WTC11 (cell line): ENCODE results near the gene JAZF1. TPM values are rescaled to one million over a fixed set of nuclear protein-coding genes. Genes with fewer than 3 reads are reported as not detected.

ENCODE experiments used
- ATAC-seq: fragments of 200-7000 bp; cut with Tn5 transposase; 2 replicates; pipeline ENCODE4 v1.10.0; 2021; ENCODE audit warnings: mild to moderate bottlenecking, moderate library complexity
- CTCF ChIA-PET: fragments of 300-600 bp; sonication (Branson Sonifier 250); formaldehyde crosslinking; loops from one replicate; lab custom pipeline; 2021; ENCODE audit warnings: antibody characterized with exemption; lab: Charles Lee
- POLR2A ChIA-PET: fragments of 350-600 bp; sonication (Branson Sonifier 250); formaldehyde crosslinking; loops from one replicate; lab custom pipeline; 2021; ENCODE audit warnings: antibody characterized with exemption; lab: Charles Lee
- DNase-seq: peaks from one replicate; pipeline ENCODE4 v3.0.0; 2021; ENCODE audit warnings: low spot score
- H3K27ac Mint-ChIP-seq: 2 replicates; pipeline ENCODE4 v1.8.0; 2021; ENCODE audit warnings: mixed read lengths
- H3K27me3 Mint-ChIP-seq: 2 replicates; pipeline ENCODE4 v1.8.0; 2021; ENCODE audit warnings: low read depth, mild to moderate bottlenecking, moderate library complexity, mixed read lengths
- H3K36me3 Mint-ChIP-seq: 2 replicates; pipeline ENCODE4 v1.8.0; 2021; ENCODE audit warnings: mixed read lengths
- H3K4me1 Mint-ChIP-seq: 2 replicates; pipeline ENCODE4 v1.8.0; 2022; ENCODE audit warnings: mixed read lengths
- H3K4me3 Mint-ChIP-seq: 2 replicates; pipeline ENCODE4 v1.8.0; 2021; ENCODE audit warnings: mild to moderate bottlenecking, moderate library complexity, mixed read lengths
- H3K9me3 Mint-ChIP-seq: 2 replicates; pipeline ENCODE4 v1.8.0; 2021; ENCODE audit warnings: mixed read lengths
- GRHL2 ChIP-seq: fragments of 250-450 bp; sonication (Bioruptor Pico); IDR thresholded peaks from 2 replicates; pipeline ENCODE4 v1.8.0; 2022; ENCODE audit warnings: mild to moderate bottlenecking, moderate library complexity; ENCODE audit not compliant: insufficient replicate concordance, severe bottlenecking
- JUN ChIP-seq: sonication (generic); formaldehyde crosslinking; IDR thresholded peaks from 2 replicates; pipeline ENCODE4 v1.8.0; 2023; ENCODE audit warnings: mild to moderate bottlenecking, missing genetic modification reagents
- MLX ChIP-seq: sonication (generic); formaldehyde crosslinking; IDR thresholded peaks from 2 replicates; pipeline ENCODE4 v1.8.1; 2023; ENCODE audit warnings: mild to moderate bottlenecking, missing genetic modification reagents, moderate library complexity
- MXD4 ChIP-seq: fragments of 250-450 bp; sonication (Bioruptor Pico); IDR thresholded peaks from 2 replicates; pipeline ENCODE4 v1.8.0; 2021; ENCODE audit warnings: mild to moderate bottlenecking, moderate library complexity, borderline replicate concordance
- NR1H2 ChIP-seq: sonication (generic); formaldehyde crosslinking; IDR thresholded peaks from 2 replicates; pipeline ENCODE4 v1.9.0; 2021; ENCODE audit warnings: mild to moderate bottlenecking, moderate library complexity, missing genetic modification reagents
- PRRX2 ChIP-seq: fragments of 250-450 bp; sonication (Bioruptor Pico); IDR thresholded peaks from 2 replicates; pipeline ENCODE4 v1.8.0; 2021; ENCODE audit warnings: mild to moderate bottlenecking
- RORB ChIP-seq: fragments of 250-450 bp; sonication (Bioruptor Pico); IDR thresholded peaks from 2 replicates; pipeline ENCODE4 v1.9.0; 2021; ENCODE audit warnings: mild to moderate bottlenecking
- SOX15 ChIP-seq: fragments of 250-450 bp; sonication (Bioruptor Pico); IDR thresholded peaks from 2 replicates; pipeline ENCODE4 v1.9.0; 2021; ENCODE audit warnings: mild to moderate bottlenecking
- TEAD4 ChIP-seq: sonication (generic); formaldehyde crosslinking; IDR thresholded peaks from 2 replicates; pipeline ENCODE4 v1.8.0; 2022; ENCODE audit warnings: mild to moderate bottlenecking, missing genetic modification reagents
- TP53 ChIP-seq: sonication (generic); formaldehyde crosslinking; IDR thresholded peaks from 2 replicates; pipeline ENCODE4 v1.8.1; 2023; ENCODE audit warnings: mild to moderate bottlenecking, missing genetic modification reagents
- ZNF263 ChIP-seq: sonication (generic); formaldehyde crosslinking; IDR thresholded peaks from 2 replicates; pipeline ENCODE4 v1.8.1; 2022; ENCODE audit warnings: low read depth, mild to moderate bottlenecking, moderate library complexity, missing genetic modification reagents
- total RNA-seq: library from RNA; stranded (reverse); gene quantifications from 3 replicates; pipeline ENCODE4 v1.2.3, GENCODE V29; 2021
- TF ChIP-seq, protein P1 (sequence below): sonication (generic); formaldehyde crosslinking; IDR thresholded peaks from 2 replicates; pipeline ENCODE4 v1.8.0; 2022; ENCODE audit warnings: mild to moderate bottlenecking, missing genetic modification reagents
- TF ChIP-seq, protein P2 (sequence below): sonication (generic); formaldehyde crosslinking; IDR thresholded peaks from 2 replicates; pipeline ENCODE4 v1.8.1; 2023; ENCODE audit warnings: mild to moderate bottlenecking, moderate library complexity, missing genetic modification reagents
- TF ChIP-seq, protein P3 (sequence below): fragments of 200-600 bp; IDR thresholded peaks from 2 replicates; pipeline ENCODE4 v1.8.0; 2022; ENCODE audit warnings: antibody characterized with exemption

JAZF1 gene
- total RNA-seq, 1 experiment from 2014 or later, result 19.0 TPM

DNA sequence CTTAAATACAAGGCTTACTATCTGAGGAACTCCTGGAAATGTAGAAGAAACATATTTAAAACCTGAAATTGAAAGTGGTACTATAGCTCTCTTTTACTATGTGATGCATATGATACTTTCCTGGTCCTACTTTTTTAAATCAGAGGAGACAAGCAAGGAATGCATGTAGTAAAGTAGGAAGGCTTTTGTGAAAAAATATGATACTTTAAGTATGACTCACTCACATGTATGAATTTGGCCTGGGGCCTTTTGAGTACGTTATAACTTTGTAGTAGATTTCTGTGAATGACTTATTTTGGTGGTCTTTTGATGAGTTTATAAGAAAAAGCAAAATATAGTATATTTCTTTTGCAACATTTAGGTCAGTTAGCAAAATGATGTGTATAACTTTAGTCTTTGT, 386.8 kb downstream of the JAZF1 start (continued):
- TF ChIP-seq, protein P1, sequence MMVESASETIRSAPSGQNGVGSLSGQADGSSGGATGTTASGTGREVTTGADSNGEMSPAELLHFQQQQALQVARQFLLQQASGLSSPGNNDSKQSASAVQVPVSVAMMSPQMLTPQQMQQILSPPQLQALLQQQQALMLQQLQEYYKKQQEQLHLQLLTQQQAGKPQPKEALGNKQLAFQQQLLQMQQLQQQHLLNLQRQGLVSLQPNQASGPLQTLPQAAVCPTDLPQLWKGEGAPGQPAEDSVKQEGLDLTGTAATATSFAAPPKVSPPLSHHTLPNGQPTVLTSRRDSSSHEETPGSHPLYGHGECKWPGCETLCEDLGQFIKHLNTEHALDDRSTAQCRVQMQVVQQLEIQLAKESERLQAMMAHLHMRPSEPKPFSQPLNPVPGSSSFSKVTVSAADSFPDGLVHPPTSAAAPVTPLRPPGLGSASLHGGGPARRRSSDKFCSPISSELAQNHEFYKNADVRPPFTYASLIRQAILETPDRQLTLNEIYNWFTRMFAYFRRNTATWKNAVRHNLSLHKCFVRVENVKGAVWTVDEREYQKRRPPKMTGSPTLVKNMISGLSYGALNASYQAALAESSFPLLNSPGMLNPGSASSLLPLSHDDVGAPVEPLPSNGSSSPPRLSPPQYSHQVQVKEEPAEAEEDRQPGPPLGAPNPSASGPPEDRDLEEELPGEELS (CRISPR knock-in tag), result no peak
- TF ChIP-seq RORB (CRISPR knock-in tag), result no peak

DNA sequence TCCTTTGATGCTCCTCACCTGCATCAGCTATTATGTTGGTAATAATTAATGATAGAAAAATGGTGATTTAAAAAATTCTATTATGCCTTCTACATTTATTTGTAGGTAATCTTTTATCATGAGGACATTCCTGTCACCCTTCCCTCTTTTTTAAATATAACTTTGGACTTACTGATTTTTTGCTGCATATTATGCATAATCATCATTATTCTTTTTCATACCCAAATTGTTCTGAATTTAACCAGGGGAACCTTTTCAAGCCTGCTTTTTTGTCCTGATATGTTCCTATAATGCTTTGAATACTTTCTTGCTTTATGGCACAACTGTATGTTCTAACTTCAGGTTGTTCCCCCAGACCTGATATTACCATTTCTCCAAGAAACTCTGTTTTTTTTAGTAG, 392.2 kb downstream of the JAZF1 start:
- Mint-ChIP-seq H3K27ac (no peak overlapping the region), H3K9me3 (no peaks in the 10 kb centered on the region), H3K36me3 (peaks cover 23% of the 10 kb centered on the region), H3K4me1 (peaks cover 17% of the 10 kb centered on the region), H3K27me3 (no peaks in the 10 kb centered on the region), H3K4me3 (no peak overlapping the region)
- ATAC-seq, result no peak
- no peak for TF ChIP-seq NR1H2 (CRISPR knock-in tag)
- TF ChIP-seq, protein P2, sequence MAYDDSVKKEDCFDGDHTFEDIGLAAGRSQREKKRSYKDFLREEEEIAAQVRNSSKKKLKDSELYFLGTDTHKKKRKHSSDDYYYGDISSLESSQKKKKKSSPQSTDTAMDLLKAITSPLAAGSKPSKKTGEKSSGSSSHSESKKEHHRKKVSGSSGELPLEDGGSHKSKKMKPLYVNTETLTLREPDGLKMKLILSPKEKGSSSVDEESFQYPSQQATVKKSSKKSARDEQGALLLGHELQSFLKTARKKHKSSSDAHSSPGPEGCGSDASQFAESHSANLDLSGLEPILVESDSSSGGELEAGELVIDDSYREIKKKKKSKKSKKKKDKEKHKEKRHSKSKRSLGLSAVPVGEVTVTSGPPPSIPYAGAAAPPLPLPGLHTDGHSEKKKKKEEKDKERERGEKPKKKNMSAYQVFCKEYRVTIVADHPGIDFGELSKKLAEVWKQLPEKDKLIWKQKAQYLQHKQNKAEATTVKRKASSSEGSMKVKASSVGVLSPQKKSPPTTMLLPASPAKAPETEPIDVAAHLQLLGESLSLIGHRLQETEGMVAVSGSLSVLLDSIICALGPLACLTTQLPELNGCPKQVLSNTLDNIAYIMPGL (CRISPR knock-in tag), result no peak
- TF ChIP-seq JUN (CRISPR knock-in tag), result no peak
- CTCF ChIA-PET, result no interaction called here
- POLR2A ChIA-PET, result no interaction called here
- no peak for DNase-seq

DNA sequence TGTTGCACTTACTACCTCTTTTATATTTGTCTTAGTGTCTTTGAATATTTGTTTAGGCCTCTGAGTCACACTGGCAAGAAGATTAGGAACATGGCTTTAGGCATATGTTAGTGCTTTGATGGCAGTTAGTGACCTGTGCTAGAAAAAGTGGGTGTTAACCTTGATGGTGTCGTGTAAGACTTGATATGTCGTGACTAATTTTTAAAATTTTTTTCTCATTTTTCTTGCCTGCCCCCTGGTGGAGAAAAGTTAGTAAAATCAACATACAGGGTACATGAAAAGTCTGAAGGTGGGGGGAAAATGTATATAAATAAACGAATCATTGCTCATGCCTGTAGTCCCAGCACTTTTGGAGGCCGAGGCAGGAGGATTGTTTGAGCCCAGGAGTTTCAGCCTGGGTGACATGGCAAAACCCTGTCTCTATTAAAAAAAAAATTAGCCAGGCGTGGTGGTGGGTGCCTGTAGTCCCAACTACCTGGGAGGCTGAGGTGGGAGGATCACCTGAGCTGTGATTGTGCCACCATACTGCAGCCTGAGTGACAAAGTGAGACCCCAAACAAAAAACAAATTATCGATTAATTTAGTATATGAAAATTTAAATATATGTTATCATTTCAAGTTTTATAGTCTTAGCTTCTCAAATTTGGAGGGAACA, 396.1 kb downstream of the JAZF1 start:
- TF ChIP-seq, protein P3, sequence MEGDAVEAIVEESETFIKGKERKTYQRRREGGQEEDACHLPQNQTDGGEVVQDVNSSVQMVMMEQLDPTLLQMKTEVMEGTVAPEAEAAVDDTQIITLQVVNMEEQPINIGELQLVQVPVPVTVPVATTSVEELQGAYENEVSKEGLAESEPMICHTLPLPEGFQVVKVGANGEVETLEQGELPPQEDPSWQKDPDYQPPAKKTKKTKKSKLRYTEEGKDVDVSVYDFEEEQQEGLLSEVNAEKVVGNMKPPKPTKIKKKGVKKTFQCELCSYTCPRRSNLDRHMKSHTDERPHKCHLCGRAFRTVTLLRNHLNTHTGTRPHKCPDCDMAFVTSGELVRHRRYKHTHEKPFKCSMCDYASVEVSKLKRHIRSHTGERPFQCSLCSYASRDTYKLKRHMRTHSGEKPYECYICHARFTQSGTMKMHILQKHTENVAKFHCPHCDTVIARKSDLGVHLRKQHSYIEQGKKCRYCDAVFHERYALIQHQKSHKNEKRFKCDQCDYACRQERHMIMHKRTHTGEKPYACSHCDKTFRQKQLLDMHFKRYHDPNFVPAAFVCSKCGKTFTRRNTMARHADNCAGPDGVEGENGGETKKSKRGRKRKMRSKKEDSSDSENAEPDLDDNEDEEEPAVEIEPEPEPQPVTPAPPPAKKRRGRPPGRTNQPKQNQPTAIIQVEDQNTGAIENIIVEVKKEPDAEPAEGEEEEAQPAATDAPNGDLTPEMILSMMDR, result peak; percentile 62
- TF ChIP-seq NR1H2 (CRISPR knock-in tag), result no peak
- ChIA-PET CTCF (interaction anchor here (0.8 to 2.6 kb wide), 5 partner anchors 10 to 588 kb away, joined by 3 to 14 read pairs (median 5); no protein-coding TSS in a partner anchor), POLR2A (no interaction called here)
- DNase-seq, result no peak
- Mint-ChIP-seq H3K9me3 (no peaks in the 10 kb centered on the region), H3K27ac (no peak overlapping the region), H3K4me1 (peaks cover 14% of the 10 kb centered on the region), H3K36me3 (peaks cover 11% of the 10 kb centered on the region), H3K27me3 (no peaks in the 10 kb centered on the region), H3K4me3 (no peak overlapping the region)
- ATAC-seq, result peak; percentile 26; the same call in 1 of the 2 replicates

DNA sequence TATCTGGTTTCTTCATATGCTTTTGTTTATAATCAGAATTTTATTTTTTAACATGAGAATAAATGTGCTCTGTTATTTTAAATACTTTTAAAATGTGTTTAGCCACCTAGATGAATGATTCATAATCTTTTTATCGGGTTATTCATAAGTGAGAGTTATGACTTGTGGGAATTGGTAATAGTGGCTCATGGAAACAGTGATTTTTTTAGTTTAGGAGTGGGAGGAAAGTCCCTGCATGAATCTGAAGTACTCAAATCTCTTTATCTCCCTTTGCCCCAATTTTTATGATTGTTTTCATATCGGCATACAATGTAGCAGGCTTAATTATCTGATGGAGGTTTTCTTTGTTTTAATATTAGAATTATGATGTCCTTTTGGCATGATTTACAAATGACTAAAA, 397.7 kb downstream of the JAZF1 start:
- Mint-ChIP-seq H3K36me3 (peaks cover 7% of the 10 kb centered on the region), H3K27ac (no peak overlapping the region), H3K4me3 (no peak overlapping the region), H3K9me3 (no peaks in the 10 kb centered on the region), H3K4me1 (peaks cover 14% of the 10 kb centered on the region), H3K27me3 (no peaks in the 10 kb centered on the region)
- DNase-seq, result no peak
- TF ChIP-seq ZNF263 (CRISPR knock-in tag) (no peak), TP53 (CRISPR knock-in tag) (no peak), PRRX2 (CRISPR knock-in tag) (no peak), MLX (CRISPR knock-in tag) (no peak), MXD4 (no peak), TEAD4 (CRISPR knock-in tag) (no peak), RORB (CRISPR knock-in tag) (no peak), SOX15 (CRISPR knock-in tag) (no peak), GRHL2 (no peak), NR1H2 (CRISPR knock-in tag) (no peak)
- CTCF ChIA-PET, result no interaction called here
- POLR2A ChIA-PET, result no interaction called here
- no peak for ATAC-seq
